WI38 (cell line): ENCODE measurements around the gene CNTN6.
"Not testable (repeated sequence)": the region's sequence is repeated elsewhere in the genome, so short reads cannot be mapped to it uniquely, and the experiment has no call there.

ENCODE experiments used
- H3K4me3 ChIP-seq: 2 replicates; pipeline ENCODE4 v1.5.1; 2011; ENCODE audit warnings: low read depth, mild to moderate bottlenecking, control low read depth, low read length
- TF ChIP-seq, protein P1 (sequence below): IDR thresholded peaks from 2 replicates; pipeline ENCODE4 v1.5.1; 2012; ENCODE audit warnings: low read depth, mild to moderate bottlenecking, control low read depth, low read length

The CNTN6 gene

DNA sequence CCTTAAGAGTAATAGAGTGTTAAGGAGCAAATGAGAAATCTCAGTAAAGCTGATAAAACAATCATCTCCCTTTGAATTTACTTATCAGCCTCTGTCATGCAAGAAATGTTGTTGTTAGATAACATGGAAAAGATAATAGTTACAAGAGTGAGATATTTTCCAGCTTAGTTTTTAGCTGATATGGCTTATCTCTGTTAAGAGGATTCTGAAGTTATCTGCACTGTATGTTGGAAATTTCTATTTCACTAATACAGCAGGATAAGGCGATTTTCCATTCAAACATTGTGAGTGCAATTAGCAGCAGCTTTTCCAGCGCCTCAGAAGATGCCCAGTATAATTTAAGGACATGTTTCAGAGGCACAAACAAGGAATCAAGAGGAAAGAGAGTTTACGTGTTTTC, 262.9 kb downstream of the CNTN6 start:
- TF ChIP-seq, protein P1, sequence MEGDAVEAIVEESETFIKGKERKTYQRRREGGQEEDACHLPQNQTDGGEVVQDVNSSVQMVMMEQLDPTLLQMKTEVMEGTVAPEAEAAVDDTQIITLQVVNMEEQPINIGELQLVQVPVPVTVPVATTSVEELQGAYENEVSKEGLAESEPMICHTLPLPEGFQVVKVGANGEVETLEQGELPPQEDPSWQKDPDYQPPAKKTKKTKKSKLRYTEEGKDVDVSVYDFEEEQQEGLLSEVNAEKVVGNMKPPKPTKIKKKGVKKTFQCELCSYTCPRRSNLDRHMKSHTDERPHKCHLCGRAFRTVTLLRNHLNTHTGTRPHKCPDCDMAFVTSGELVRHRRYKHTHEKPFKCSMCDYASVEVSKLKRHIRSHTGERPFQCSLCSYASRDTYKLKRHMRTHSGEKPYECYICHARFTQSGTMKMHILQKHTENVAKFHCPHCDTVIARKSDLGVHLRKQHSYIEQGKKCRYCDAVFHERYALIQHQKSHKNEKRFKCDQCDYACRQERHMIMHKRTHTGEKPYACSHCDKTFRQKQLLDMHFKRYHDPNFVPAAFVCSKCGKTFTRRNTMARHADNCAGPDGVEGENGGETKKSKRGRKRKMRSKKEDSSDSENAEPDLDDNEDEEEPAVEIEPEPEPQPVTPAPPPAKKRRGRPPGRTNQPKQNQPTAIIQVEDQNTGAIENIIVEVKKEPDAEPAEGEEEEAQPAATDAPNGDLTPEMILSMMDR = no peak
- no peak overlapping the region for H3K4me3 ChIP-seq

GRCh38 chr3:1356101-1356500, 263.3 kb downstream of the CNTN6 start:
- no peak overlapping the region for H3K4me3 ChIP-seq
- TF ChIP-seq, protein P1 = no peak

DNA sequence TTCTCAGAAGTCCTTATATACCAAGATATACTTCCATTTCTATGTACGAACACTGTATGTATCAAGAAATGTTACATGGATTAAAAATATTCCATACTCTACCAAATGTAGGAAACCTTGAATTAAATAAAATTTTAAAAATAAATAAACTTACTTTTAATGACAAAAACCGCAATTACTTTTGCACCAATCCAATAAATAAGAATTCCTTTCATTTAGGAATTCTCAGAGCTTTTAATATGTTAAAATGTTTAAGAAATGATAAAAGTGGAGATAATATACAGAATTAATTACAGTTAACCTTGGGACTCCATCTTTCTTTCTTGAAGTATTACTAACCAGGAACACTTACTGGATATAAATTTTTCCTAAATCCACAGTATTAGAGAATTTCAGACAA, 272.7 kb downstream of the CNTN6 start:
- TF ChIP-seq, protein P1 = no peak

DNA sequence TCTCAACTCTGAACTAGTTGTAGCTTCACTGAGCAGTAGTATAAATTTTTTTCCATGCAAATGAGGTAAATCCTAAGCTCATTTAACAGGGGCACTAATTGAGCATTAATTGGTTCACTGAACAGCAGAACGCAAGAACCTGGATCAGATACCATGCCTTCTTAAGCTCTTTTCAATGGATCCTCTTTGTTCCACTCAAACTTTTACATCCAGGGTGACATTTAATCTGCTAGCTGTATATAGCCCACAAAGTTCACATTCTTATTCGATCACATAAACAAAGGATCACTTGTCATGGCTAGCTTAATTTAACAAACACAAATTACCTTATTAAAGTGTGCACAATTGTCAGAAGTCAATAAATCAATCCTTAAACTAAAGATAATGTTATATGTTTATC, 281.6 kb downstream of the CNTN6 start:
- no peak overlapping the region for H3K4me3 ChIP-seq
- TF ChIP-seq, protein P1 = no peak

More for the DNA sequence above, 272.7 kb downstream of the CNTN6 start:
- H3K4me3 ChIP-seq = no peak overlapping the region

DNA sequence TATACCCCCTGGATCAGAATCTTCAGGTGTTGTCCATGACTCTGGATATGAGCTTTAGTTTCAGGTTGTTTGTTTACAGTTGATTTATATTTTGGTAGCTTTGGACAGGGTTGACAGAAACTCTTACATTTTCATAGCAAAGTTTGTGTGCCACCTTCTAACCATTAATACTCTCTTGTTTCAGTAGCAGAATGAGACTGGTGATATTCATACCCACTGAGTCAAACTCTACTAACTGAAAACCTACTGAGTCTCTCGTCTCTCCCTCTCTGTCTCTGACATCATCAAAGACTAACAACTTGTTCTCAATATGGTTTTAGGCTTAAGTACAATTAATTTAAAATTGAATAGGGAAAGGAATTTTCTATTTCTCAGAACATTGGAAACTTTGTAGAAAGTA, 282.3 kb downstream of the CNTN6 start:
- TF ChIP-seq, protein P1 = no peak
- no peak overlapping the region for H3K4me3 ChIP-seq

DNA sequence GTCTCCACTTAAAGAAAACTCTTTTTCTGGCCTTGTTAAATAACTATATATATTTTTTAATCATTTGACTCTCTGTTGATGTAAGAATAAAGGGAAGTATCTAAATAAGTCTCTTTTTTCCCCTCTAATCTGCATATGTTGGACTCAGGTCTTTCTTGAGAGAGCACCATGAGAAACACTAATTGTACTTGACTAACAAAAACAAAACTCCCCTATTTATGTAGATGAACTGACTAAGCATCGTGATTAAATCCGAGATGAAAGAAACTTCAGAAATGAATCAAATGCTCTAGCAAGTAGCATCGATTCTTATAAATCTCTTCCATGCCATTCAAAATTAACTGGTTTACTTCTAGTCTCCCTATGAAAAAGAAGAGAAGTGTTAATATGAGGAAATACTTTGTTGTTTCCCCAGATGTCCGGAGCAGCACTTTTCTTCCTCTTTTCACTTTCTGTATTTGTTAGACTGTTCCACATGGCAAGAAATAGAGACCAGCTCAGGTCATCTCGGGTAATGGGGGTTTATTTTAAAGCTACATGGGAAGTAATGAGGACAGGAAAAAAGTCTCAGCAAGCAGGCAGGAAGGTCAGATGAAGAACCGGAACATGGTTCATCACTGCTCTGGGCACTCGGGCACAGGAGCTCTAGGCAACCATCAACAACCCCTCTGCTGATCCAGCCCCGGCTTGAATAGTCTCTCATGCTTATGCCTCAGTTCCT, 288.3 kb downstream of the CNTN6 start:
- TF ChIP-seq, protein P1 = no peak
- no peak overlapping the region for H3K4me3 ChIP-seq

GRCh38 chr3:1381647-1382036, 288.8 kb downstream of the CNTN6 start:
- no peak overlapping the region for H3K4me3 ChIP-seq
- TF ChIP-seq, protein P1 = no peak

GRCh38 chr3:1387396-1387905, 294.6 kb downstream of the CNTN6 start:
- not testable (repeated sequence) for H3K4me3 ChIP-seq
